ENCODE results near the gene TRAF3IP1.

Gene TRAF3IP1

DNA sequence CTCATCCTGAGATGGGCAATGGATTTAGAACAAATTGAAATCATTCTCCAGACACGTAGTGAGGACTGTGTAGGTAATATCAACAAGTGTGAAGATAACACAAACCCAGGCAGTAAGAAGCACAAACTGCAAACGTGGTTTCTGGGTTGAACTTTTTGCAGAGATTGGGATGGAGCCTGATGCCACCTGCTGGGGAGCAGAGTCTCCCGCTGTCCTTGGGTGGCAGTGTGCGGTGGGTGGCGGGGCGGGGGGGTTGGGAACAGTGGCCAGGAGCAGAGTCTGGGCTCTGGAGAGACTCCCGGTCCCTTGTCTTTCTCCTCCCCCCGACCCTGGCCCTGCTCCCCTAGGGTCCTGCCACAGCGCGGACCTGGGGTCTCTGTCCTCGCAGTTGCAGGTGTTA, 19.5 kb downstream of the TRAF3IP1 start:
- POLR2A ChIA-PET = no interaction called here
- DNase-seq (ENCODE audit: extremely low spot score) = no peak
- CTCF ChIA-PET = no interaction called here
- TF ChIP-seq, protein P1, sequence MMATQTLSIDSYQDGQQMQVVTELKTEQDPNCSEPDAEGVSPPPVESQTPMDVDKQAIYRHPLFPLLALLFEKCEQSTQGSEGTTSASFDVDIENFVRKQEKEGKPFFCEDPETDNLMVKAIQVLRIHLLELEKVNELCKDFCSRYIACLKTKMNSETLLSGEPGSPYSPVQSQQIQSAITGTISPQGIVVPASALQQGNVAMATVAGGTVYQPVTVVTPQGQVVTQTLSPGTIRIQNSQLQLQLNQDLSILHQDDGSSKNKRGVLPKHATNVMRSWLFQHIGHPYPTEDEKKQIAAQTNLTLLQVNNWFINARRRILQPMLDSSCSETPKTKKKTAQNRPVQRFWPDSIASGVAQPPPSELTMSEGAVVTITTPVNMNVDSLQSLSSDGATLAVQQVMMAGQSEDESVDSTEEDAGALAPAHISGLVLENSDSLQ (IDR thresholded peaks at IDR 0.05) = no peak
- TF ChIP-seq HDGF (IDR thresholded peaks at IDR 0.05; ENCODE audit: borderline replicate concordance) (no peak), L3MBTL2 (conservative IDR thresholded peaks at IDR 0.05) (no peak), BHLHE40 (IDR thresholded peaks at IDR 0.05; ENCODE audit: borderline replicate concordance) (no peak), ZNF384 (IDR thresholded peaks at IDR 0.05) (no peak), CTBP1 (IDR thresholded peaks at IDR 0.05; ENCODE audit: borderline replicate concordance) (no peak), NFRKB (IDR thresholded peaks at IDR 0.05) (no peak), FOXA1 (IDR thresholded peaks at IDR 0.05) (no peak), SUZ12 (IDR thresholded peaks at IDR 0.05) (no peak), ARNT (IDR thresholded peaks at IDR 0.05) (no peak)

DNA sequence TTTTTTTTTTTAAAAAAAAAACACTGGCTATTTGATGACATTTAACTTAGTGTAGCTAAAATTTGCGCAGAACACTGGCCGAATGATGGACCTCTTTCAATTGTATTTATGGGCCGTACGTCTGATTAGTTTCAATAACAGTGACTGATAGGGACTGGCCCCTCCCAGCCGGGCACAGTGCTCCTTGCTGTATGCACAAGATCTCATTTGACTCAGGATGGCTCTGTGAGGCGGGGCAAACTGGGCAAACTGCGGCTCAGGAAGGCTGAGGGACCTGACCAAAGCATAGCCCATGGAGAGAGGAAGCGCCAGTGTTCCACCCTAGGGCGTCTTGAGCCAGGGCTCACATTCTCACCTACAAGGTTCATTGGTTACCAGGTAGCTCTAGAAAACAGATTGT, 21.2 kb downstream of the TRAF3IP1 start:
- POLR2A ChIA-PET = no interaction called here
- no peak for TF ChIP-seq ZNF384 (IDR thresholded peaks at IDR 0.05)
- no peak for TF ChIP-seq FOXK2 (IDR thresholded peaks at IDR 0.05)
- TF ChIP-seq ELF4 (IDR thresholded peaks at IDR 0.05) = no peak
- no peak for TF ChIP-seq LEF1 (IDR thresholded peaks at IDR 0.05; ENCODE audit: borderline replicate concordance)
- no peak for TF ChIP-seq HDGF (IDR thresholded peaks at IDR 0.05; ENCODE audit: borderline replicate concordance)
- TF ChIP-seq, protein P1 (IDR thresholded peaks at IDR 0.05) = no peak
- TF ChIP-seq TARDBP (IDR thresholded peaks at IDR 0.05) = no peak
- TF ChIP-seq SUZ12 (IDR thresholded peaks at IDR 0.05) = no peak
- no peak for TF ChIP-seq NFRKB (IDR thresholded peaks at IDR 0.05)
- no peak for TF ChIP-seq L3MBTL2 (conservative IDR thresholded peaks at IDR 0.05)
- no peak for TF ChIP-seq CTBP1 (IDR thresholded peaks at IDR 0.05; ENCODE audit: borderline replicate concordance)
- no peak for TF ChIP-seq ARNT (IDR thresholded peaks at IDR 0.05)
- no peak for TF ChIP-seq FOXM1 (IDR thresholded peaks at IDR 0.05; ENCODE audit: borderline replicate concordance)
- no peak for TF ChIP-seq FOXA1 (IDR thresholded peaks at IDR 0.05)
- TF ChIP-seq BHLHE40 (IDR thresholded peaks at IDR 0.05; ENCODE audit: borderline replicate concordance) = no peak
- no peak for TF ChIP-seq SP1 (IDR thresholded peaks at IDR 0.05)
- DNase-seq (ENCODE audit: extremely low spot score) = no peak
- CTCF ChIA-PET = no interaction called here

DNA sequence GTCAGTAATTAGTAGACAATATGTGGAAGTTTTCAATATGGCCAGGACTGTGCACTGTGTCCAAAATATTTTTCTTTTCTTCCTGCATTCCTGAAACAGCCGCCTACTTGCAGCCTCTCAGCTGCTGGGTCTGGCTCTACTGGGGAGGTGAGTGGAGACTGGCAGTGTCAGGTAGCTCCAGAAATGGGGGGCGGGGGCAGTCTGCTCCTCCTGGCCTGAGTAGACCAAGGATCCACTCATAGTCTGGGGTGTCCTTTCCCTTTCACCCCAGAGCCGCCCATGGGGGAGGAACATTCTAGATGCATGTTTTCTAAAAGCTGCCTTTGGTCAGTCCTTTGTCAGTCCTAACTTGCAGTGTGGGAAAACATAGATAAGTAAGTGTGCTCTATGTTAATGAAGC, 23.7 kb downstream of the TRAF3IP1 start:
- TF ChIP-seq FOXM1 (IDR thresholded peaks at IDR 0.05; ENCODE audit: borderline replicate concordance) = no peak
- TF ChIP-seq L3MBTL2 (conservative IDR thresholded peaks at IDR 0.05) = no peak
- no peak for TF ChIP-seq SUZ12 (IDR thresholded peaks at IDR 0.05)
- no peak for TF ChIP-seq ZNF384 (IDR thresholded peaks at IDR 0.05)
- no peak for TF ChIP-seq FOXK2 (IDR thresholded peaks at IDR 0.05)
- TF ChIP-seq ARNT (IDR thresholded peaks at IDR 0.05) = no peak
- no peak for TF ChIP-seq CTBP1 (IDR thresholded peaks at IDR 0.05; ENCODE audit: borderline replicate concordance)
- no peak for TF ChIP-seq LEF1 (IDR thresholded peaks at IDR 0.05; ENCODE audit: borderline replicate concordance)
- TF ChIP-seq ELF4 (IDR thresholded peaks at IDR 0.05) = no peak
- TF ChIP-seq NFRKB (IDR thresholded peaks at IDR 0.05) = no peak
- TF ChIP-seq HDGF (IDR thresholded peaks at IDR 0.05; ENCODE audit: borderline replicate concordance) = no peak
- TF ChIP-seq FOXA1 (IDR thresholded peaks at IDR 0.05) = no peak
- TF ChIP-seq SP1 (IDR thresholded peaks at IDR 0.05) = no peak
- TF ChIP-seq TARDBP (IDR thresholded peaks at IDR 0.05) = no peak
- TF ChIP-seq, protein P1 (IDR thresholded peaks at IDR 0.05) = no peak
- TF ChIP-seq BHLHE40 (IDR thresholded peaks at IDR 0.05; ENCODE audit: borderline replicate concordance) = no peak
- ChIA-PET CTCF (no interaction called here), POLR2A (no interaction called here)
- DNase-seq (ENCODE audit: extremely low spot score) = no peak

DNA sequence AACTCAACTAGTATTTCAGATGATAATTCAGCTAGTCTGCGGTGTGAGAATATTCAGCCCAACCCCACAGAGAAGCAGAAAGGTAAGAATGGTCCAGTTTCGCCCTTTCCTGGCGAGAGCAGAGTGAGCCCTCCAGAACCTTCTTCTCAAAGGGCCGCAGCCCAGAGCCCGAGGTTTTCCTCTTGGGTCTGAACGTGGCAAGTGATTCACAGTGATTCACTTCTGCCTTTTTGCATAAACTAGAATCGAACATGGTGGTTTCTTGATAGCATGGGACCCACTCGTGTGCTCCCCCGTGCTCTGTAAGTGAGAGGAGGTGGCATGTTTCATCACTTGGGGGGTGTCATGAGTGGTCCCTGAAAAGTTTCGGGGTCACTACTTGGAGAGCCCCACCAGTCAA, 24.2 kb downstream of the TRAF3IP1 start:
- ChIA-PET CTCF (no interaction called here), POLR2A (no interaction called here)
- DNase-seq (ENCODE audit: extremely low spot score) = no peak

DNA sequence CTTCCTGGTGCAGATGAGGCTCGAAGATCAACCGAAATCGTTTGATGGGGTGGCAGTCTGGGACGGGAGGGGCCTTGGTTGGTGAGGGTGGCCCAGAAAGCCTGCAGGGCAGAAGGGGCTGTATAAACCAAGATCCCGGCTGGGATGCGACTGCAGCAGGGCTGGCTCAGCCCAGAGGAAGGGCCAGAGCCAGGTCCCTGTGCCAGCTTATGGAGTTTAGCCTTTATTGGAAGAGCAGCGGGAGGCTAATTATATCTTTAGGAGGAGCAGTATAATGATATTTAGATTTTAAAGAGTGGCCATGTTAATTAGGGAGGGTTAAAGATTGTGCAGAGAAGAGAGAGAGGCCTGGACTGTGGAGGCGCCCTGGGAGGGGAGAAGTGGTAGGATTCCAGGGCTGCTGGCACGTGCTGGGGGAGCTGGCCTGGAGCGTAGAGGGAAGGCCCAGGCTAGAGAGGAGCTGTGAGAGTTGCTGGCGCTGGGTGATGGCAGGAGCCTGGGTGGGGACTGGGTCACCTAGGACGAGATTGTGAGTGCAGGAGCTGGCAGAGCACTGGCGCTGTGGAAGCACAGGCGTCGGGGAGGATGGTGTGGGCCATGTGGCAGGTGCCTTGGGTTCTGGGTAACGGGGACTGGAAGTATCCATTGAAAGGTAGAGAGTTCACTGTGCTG, 25.1 kb downstream of the TRAF3IP1 start:
- ChIA-PET POLR2A (no interaction called here), CTCF (no interaction called here)
- TF ChIP-seq TARDBP (IDR thresholded peaks at IDR 0.05) (no peak), FOXM1 (IDR thresholded peaks at IDR 0.05; ENCODE audit: borderline replicate concordance) (no peak)
- no peak for DNase-seq (ENCODE audit: extremely low spot score)

More for the DNA sequence above, 24.2 kb downstream of the TRAF3IP1 start:
- TF ChIP-seq CTBP1 (IDR thresholded peaks at IDR 0.05; ENCODE audit: borderline replicate concordance) (no peak), BHLHE40 (IDR thresholded peaks at IDR 0.05; ENCODE audit: borderline replicate concordance) (no peak), ARNT (IDR thresholded peaks at IDR 0.05) (no peak), LEF1 (IDR thresholded peaks at IDR 0.05; ENCODE audit: borderline replicate concordance) (no peak), FOXM1 (IDR thresholded peaks at IDR 0.05; ENCODE audit: borderline replicate concordance) (no peak), ZNF384 (IDR thresholded peaks at IDR 0.05) (no peak), L3MBTL2 (conservative IDR thresholded peaks at IDR 0.05) (no peak), TARDBP (IDR thresholded peaks at IDR 0.05) (no peak), ELF4 (IDR thresholded peaks at IDR 0.05) (no peak), HDGF (IDR thresholded peaks at IDR 0.05; ENCODE audit: borderline replicate concordance) (no peak), FOXK2 (IDR thresholded peaks at IDR 0.05) (no peak), NFRKB (IDR thresholded peaks at IDR 0.05) (no peak)
- TF ChIP-seq, protein P1 (IDR thresholded peaks at IDR 0.05) = no peak
